HUES48 (cell line): Measurements from ENCODE around the gene GMPPB.
A peak's percentile ranks its signal among the peaks of the same experiment; 100 is the strongest.

ENCODE experiments used
- H3K27ac ChIP-seq: one replicate; pipeline ENCODE4 v1.7.0; 2013; ENCODE audit warnings: low read depth, low read length, inconsistent platforms
- H3K27me3 ChIP-seq: 2 replicates; pipeline ENCODE4 v1.6.1; 2013; ENCODE audit warnings: mild to moderate bottlenecking, low read length; ENCODE audit not compliant: control insufficient read depth, insufficient read depth
- H3K36me3 ChIP-seq: 2 replicates; pipeline ENCODE4 v1.6.1; 2013; ENCODE audit warnings: low read length; ENCODE audit not compliant: control insufficient read depth, insufficient read depth
- H3K4me1 ChIP-seq: 2 replicates; pipeline ENCODE4 v1.6.1; 2013; ENCODE audit warnings: mild to moderate bottlenecking, low read length; ENCODE audit not compliant: control insufficient read depth, insufficient read depth
- H3K4me3 ChIP-seq: 2 replicates; pipeline ENCODE4 v1.5.1; 2013; ENCODE audit warnings: mild to moderate bottlenecking, low read depth, low read length
- H3K9ac ChIP-seq: 2 replicates; pipeline ENCODE4 v1.6.1; 2013; ENCODE audit warnings: mild to moderate bottlenecking, low read depth, low read length, moderate library complexity
- H3K9me3 ChIP-seq: 2 replicates; pipeline ENCODE4 v1.6.1; 2013; ENCODE audit warnings: low read length; ENCODE audit not compliant: control insufficient read depth, insufficient read depth

GMPPB gene

GRCh38 chr3:49675912-49676311, 47.8 kb downstream of the GMPPB start:
- Histone ChIP-seq H3K9ac (no peak overlapping the region), H3K4me3 (no peak overlapping the region), H3K36me3 (peaks cover 57% of the 10 kb centered on the region)

GRCh38 chr3:49674497-49674983, 49.2 kb downstream of the GMPPB start:
- H3K27me3 ChIP-seq = no peaks in the 10 kb centered on the region
- H3K9ac ChIP-seq = peak overlapping the region; percentile 77
- H3K4me3 ChIP-seq = peak overlapping the region; percentile 93
- 0 out of 2 replicates have a peak, but pooled peaks cover 3% of the 10 kb centered on the region for H3K4me1 ChIP-seq
- peaks cover 43% of the 10 kb centered on the region for H3K36me3 ChIP-seq
- peak overlapping the region; percentile 95 for H3K27ac ChIP-seq
- H3K9me3 ChIP-seq = no peaks in the 10 kb centered on the region

More at GRCh38 chr3:49675912-49676311, 47.8 kb downstream of the GMPPB start:
- H3K27ac ChIP-seq = no peak overlapping the region
- no peaks in the 10 kb centered on the region for H3K9me3 ChIP-seq
- 0 out of 2 replicates have a peak, but pooled peaks cover 3% of the 10 kb centered on the region for H3K4me1 ChIP-seq
- no peaks in the 10 kb centered on the region for H3K27me3 ChIP-seq

DNA sequence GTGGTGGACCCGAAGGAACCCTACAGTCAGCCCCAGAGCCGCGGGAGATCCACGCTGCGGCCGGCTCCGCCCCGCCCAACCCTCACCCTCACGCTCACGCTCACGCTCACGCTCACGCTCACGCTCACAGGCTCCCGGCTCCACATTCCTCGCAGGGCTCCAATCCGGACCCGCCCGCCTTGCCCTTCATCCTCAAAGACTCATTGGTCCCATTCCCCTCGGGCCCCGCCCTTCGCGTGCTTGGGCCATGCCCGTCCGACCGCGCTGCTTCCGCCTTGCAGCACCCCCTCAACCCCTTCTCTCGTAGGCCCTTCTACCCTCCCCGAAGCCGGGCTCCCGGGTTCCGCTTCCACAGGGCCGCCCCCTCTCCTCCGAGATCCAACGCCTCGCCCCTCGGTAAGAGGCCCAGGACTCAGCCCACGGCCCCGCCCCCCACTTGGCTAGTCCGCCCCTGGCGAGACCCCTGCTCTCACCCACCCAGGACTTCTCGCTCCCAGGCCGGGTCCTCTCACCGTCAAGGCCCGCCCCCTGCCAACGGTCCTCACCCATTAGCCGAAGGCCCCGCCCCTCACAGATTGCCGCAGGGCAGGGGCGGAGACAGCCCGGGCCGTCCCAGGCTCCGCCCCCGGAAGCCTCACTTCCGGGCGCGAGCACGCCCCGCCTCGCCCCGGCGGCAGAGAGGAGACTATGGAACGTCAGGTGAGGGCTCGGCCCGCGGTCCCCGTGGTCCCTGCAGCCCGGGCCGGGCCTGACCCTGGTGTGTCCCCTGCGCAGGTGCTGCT, 49.8 kb downstream of the GMPPB start, which contains the start of gene APEH:
Gene APEH, plus strand, starts transcription at position 637 of the 782 bp plus-strand sequence. Its CDS starts 51 bp downstream, at position 688.
- peak within 1 kb of the TSS; percentile 95 for H3K27ac ChIP-seq
- no peaks in the 10 kb centered on the region for H3K27me3 ChIP-seq
- peak within 1 kb of the TSS; percentile 93 for H3K4me3 ChIP-seq
- no peaks in the 10 kb centered on the region for H3K9me3 ChIP-seq
- peak within 1 kb of the TSS; percentile 77 for H3K9ac ChIP-seq
- 0 out of 2 replicates have a peak, but pooled peaks cover 3% of the 10 kb centered on the region for H3K4me1 ChIP-seq
- H3K36me3 ChIP-seq = peaks cover 37% of the 10 kb centered on the region

DNA sequence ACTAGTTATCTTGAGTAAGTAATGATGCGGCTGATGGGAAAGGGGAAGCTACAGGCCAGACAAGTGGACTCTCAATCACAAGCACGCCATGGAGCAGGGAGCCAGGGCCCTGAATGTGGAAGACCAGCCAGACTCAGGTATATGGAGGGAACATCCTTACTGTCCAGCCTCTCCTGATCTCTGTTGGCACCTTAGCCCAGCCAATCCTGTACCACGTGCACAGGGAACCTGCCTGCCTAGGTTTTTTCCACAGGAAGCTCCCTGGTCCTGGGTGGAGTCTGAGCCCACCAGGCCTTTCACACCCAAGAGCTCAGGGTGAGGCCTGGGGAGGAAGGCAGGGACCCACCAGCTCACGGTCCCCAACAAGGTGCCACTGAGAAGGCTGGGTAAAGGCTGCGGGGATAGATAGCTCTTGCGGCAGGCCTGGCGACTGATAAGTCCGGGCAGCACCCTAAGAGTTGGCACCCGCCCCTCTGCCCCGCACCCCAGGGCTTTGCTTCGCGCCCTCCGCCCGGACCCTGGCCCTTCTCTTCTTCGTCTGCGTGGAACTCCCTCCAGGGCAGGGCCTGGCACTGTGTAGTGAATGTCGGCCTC, 50.5 kb downstream of the GMPPB start:
- H3K4me1 ChIP-seq = peaks cover 6% of the 10 kb centered on the region; the same call in 1 of the 2 replicates
- H3K27me3 ChIP-seq = no peaks in the 10 kb centered on the region
- H3K9me3 ChIP-seq = no peaks in the 10 kb centered on the region
- H3K27ac ChIP-seq = peak overlapping the region; percentile 95
- H3K9ac ChIP-seq = peak overlapping the region; percentile 54
- peaks cover 30% of the 10 kb centered on the region for H3K36me3 ChIP-seq
- peak overlapping the region; percentile 93 for H3K4me3 ChIP-seq

DNA sequence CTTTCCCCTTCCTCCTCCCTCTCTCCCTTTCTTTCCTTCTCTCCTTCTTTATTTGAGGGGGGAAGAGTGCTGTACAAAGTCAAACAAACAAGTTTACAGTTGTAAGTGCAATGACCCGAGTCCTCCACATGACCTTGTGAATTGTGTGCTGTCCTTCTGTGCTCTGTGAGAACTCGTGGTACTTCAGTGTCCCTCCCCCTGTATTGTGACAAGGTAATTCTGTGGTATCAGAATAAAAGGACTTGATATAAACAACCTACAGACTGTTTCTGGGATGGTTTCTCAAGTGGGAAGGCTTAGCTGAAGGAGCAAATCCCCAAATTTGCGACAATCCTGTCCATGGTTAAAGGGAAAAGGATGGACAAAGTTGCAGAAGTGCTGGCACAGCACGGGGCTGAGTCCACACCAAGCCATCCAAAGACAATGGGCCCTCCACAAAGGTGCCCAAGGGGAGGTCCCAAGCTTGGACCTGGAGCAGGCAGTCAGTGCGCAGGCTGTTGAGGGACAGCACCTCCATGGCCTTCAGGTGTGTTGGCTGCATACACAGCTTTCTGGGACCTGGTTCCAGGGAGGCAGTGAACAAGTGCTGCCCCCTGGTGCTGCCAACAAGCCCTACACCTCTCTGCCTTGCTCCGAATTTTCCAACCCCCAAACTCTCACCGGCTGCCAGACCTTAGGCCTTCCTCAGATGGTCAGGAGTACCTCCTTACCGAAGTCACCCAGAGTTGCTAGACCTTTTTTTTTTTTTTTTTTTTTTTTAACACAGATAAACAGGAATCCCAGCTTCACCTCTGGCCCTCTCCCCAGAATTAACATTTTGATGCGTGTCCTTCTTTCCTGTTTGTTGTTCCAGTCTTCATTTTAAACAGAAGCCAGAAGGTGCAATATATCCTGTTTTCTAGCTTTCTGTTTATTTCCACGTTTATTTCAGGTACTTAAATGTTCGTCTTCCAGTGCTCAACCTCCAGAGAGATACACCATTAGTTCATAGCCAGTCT, 52.2 kb downstream of the GMPPB start:
- Histone ChIP-seq H3K4me1 (peaks cover 6% of the 10 kb centered on the region; the same call in 1 of the 2 replicates), H3K36me3 (peaks cover 14% of the 10 kb centered on the region), H3K4me3 (no peak overlapping the region), H3K9ac (no peak overlapping the region), H3K9me3 (no peaks in the 10 kb centered on the region), H3K27me3 (no peaks in the 10 kb centered on the region), H3K27ac (no peak overlapping the region)

- Histone ChIP-seq H3K4me3 (no peak overlapping the region), H3K9me3 (no peaks in the 10 kb centered on the region), H3K4me1 (peaks cover 6% of the 10 kb centered on the region; the same call in 1 of the 2 replicates), H3K27ac (no peak overlapping the region), H3K9ac (no peak overlapping the region), H3K36me3 (peaks cover 7% of the 10 kb centered on the region), H3K27me3 (no peaks in the 10 kb centered on the region)
Observed at GRCh38 chr3:49670940-49671290, 52.8 kb downstream of the GMPPB start.
